ENCODE data around the gene RUNX3.

RUNX3 gene

DNA sequence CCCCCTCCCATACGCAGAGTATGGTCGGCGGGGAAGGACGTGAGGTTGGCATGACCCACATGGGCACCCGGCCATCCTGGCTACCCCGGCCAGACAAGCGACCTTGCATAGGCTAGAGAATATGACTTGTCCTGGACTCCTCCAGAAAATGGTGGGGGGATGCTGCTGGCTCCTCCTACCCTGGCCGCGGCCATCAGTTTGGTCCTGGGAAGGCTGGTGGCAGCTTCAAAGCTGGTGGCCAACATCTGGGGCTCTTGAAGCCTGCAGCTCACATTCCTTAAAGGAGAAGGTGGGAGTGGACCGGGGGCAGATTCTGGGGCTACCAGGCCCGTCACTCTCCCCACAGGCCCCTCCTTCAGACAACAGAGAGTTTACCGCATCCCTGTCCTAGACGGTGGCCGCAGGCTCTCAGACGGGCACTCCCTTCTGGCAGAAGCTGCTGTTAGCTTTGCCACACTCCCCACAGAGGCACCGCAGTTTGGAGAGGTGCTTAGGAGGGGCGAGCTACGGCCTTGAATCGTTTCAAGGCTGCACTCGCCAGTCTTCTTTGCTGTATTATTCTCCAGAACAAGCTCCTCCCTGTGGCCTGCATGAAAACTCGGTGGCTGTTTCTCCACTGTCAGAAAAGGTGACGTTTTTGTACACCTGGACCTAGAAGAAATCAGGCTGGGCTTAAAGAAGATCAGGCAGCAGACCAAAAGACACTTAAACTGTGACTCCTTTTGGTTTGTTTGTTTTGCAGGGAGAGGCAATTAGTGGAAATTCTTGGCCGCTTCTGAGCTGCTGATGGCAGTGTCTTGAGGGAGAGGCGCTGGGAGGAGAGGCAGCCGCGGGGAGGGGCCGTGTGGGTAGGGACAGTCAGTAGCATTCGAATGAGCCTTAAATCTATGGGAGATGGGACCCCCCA is 68.0 kb downstream of the RUNX3 start:
- no peak for DNase-seq (ENCODE audit: low read depth)

DNA sequence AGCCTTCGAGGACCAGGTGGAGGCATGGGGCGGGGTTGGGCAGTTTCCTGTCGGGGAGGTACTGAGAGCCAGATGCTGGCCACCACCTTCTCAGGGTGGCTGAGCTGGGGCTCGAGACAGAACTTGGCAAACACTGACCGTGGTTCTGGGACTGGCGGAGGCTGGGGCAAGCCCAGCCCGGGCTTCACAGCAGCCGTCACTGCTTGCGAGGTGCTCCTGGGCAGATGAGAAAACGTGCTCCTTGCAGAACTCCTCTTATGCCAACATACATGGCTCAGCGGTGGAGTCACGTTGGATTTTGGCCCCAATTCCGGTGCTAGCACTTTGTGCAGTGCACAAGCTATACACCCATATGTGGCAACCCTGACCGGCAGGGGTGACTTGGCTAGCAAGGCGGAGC is 69.2 kb downstream of the RUNX3 start:
- DNase-seq (ENCODE audit: low read depth), result no peak

DNA sequence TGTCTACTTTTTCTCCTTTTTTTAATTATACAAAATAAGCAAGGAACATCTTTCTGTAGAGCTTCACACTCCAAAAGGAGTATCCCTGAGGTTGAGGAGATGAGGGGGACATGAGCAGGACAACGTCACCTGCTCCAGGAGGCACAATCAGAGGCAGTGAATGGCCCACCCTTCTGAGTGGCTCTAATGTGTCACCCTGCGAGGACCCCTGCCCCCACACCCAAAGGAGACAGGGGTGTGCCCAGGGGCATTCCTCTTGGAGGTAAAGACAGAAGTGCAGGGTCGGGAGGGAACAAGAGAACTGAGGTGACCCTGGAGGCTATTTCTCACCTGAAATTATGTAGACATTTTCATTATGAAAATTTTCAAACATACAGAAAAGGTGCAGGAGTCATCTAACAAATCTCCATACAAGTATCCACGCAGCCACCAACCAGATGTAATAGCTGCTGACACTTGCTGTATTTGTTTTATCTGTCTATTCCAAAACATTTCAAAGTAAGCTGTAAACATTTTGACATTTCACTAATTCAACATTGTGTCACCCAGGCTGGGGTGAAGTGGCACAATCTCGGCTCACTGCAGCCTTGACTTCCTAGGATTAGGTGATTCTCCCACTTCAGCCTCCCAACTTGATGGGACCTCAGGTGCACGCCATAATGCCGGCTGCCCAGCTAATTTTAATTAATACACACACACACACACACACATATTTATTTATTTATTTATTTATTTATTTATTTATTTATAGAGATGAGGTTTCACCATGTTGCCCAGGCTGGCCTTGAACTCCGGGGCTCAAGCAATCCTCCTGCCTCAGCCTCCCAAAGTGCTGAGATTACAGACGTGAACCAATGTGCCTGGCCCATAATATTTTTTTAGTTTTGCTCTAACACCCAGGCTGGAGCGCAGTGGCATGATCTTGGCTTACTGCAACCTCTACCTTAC is 70.7 kb downstream of the RUNX3 start:
- DNase-seq (ENCODE audit: low read depth), result no peak

DNA sequence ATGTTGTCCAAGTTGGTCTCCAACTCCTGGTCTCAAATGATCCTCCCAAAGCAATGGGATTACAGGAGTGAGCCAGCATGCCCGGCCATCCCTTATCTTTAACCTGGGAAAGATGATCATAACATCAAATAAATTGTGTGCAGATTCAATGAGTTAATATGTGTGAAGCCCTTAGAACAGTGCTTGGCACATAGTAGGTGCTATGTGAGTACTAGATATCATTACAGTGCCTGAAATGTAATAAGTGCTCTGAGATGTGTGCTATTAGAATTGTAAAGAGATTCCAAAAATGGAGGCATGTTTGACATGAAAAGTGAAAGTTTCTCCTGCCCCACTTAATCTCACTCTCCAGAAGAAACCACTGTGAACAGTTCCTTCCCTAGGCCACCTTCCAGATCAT is 71.8 kb downstream of the RUNX3 start:
- no peak for DNase-seq (ENCODE audit: low read depth)

DNA sequence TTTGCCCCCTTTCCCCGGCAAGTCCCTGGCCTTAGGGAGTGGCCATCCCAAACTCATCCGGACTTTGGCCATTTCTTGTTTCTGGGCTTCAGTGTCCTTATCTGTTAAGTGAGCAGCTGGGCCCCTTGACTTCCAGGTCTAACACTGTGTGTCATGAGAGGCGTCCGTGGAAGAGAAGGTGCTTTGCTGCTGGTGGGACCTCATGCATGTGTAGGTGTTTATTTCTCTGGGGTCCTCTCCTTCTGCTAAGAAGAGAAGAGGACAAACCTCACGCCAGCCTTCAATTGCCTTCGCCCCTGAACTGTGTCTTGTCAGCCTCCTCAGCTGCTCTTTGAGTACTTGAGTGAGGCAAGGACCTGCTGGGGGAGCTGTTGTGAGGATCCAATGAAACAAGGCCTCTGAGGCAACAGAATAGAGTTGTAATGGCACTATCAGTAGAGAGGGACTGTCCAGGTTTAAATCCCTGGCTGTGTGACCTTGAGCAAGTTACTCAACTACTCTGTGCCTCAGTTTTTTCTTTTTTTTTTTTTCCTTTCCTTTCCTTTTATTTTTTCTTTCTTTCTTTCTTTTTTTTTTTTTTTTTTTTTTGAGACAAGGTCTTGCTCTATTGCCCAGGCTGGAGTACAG is 72.5 kb downstream of the RUNX3 start:
- no peak for DNase-seq (ENCODE audit: low read depth)

DNA sequence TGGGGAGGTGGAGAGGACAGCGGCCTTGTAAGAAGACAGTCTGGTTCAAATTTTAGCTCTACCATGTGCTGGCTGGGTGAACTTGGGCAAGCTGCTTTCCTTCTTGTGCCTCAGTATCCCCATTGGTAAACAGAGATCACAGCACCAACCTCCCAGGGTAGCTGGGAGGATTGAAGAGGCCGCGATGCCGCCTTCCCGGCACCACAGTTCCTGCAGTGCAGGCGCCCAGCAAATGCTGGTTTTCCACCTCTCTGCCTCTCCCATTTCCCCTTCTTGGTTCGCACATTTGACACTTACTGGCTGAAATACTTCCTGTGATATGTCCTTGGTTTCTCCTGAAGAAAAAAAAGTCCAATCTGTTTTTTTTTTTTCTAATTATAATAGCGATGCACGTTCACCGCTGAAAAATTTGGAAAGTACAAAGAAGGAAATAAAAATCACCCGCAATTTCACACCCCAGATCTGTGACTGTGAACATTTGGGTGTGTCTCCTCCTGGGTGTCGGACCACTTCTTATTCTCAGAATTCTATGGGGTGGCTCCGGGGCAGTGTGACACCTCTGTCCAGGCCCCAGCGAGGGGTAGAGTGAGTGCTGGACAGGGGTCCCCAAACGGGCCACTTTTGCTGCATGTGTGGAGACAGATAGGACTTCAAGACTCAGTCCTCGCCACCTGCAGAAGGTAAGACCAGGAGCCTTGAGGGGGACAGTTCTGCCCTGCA is 73.1 kb downstream of the RUNX3 start:
- DNase-seq (ENCODE audit: low read depth), result no peak

DNA sequence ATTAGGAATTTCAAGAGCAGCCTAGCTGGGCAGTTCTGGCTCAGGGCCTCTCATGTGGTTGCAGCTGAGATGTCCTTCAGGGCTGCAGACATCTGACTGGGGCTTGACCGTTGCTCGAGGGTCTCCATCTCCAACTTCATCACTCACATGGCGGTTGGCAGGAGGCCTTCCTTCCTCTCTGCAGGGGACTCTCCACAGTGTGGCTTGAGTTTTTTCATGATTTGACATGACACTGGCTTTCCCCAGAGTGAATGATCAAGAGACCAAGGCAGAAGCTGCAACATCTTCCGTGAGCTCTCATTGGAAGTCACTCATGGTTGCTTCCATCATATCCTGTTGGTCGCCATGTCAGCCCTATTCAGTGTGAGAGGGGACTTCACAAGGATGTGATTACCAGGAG is 74.6 kb downstream of the RUNX3 start:
- no peak for DNase-seq (ENCODE audit: low read depth)

DNA sequence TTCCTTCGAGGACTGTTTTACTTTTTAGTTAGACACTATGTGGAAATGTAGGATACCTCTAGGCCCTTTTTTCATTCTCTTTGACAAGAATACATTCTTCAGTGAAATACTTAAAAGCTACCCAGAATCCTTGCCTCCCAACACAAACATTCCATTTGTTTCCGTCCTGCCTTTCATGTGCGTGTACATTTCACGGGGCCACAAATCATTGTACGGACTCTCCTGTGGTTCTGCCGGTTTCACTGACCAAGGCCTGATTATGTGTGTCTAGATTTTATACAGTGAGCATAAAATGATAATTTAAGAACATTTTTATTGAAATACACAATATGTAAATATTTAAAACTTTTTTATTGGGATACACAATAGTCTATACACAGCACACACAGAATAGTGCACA is 76.4 kb downstream of the RUNX3 start:
- no peak for DNase-seq (ENCODE audit: low read depth)

DNA sequence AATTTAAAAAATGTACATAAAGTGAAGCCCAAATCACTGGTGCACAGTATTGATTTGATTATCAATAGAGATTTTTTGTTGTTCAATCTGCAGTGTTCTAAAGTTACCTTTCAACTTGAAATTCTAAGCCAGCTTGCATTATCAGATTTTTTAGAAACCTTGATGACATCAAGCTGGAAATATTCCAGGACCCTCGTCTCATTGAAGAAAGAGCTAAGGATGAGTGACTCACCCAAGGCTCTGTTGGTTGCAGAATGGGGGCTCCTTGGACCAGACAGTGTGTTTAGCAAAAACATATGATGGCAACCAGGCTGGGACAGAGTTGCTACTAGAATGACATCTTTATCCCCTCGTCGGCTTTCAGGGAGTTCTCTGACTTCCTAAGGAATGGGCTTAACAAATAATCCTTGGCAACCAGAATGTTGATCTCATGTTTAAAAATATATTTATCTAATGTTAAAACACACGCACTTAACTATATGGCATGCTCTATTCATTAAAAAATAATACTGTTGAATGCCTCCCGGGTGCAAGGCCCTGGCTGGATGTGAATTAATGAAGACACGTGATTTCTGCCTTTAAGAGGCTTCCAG is 79.7 kb downstream of the RUNX3 start:
- no peak for DNase-seq (ENCODE audit: low read depth)

DNA sequence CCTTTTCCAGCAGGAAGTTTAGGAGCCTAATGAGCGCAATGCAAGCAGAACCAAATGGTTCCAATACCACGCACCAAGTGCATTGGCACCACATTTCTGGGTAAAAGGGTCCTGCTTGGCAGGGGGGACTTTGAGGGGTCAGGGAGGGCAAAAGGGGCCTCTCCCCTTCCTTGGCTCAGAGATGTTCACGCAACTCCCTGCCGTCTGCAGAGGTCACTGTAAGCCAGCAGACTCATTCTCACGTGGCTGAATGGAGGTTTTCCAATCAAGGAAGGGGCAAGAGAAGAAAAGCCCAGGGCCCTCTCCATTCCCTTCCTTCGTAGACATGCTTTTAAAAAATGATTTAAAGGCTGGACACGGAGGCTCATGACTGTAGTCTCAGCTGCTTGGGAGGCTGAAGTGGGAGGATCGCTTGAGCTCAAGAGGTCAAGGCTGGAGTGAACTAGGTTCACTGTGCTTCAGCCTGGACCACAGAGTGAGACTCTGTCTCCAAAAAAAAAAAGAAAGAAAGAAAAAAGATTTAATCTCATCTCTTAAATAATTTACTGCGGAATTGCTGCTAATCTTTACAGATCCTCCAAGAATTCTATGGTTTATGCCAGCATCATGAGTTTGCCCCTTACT is 80.3 kb downstream of the RUNX3 start:
- no peak for DNase-seq (ENCODE audit: low read depth)
